Measurements from ENCODE around the gene ENTPD1. TPM values are rescaled to one million over a fixed set of nuclear protein-coding genes. Genes with fewer than 3 reads are reported as not detected.

Gene ENTPD1
- total and polyA plus RNA-seq, 10 of the 15 experiments (the other 5 are each of a cell fraction or from before 2014, with no cell fraction given) = 110 to 413 (median 161) TPM

- TF ChIP-seq CEBPZ (IDR thresholded peaks at IDR 0.05; ENCODE audit: low read depth, low read length) (no peak), BMI1 (IDR thresholded peaks at IDR 0.05; ENCODE audit: borderline replicate concordance) (no peak), PRDM15 (CRISPR knock-in tag; IDR thresholded peaks at IDR 0.05) (no peak), HDAC2 (IDR thresholded peaks at IDR 0.05) (no peak), PML (IDR thresholded peaks at IDR 0.05; ENCODE audit: low read length) (peak; percentile 75), PAX5 (IDR thresholded peaks at IDR 0.05; ENCODE audit: borderline replicate concordance, low read depth, low read length) (no peak), CHD1 (IDR thresholded peaks at IDR 0.05; ENCODE audit: low read depth, low read length) (peak; percentile 76; the same call in 1 of the 2 replicates), BCLAF1 (IDR thresholded peaks at IDR 0.05) (no peak), NR2C2 (IDR thresholded peaks at IDR 0.05; ENCODE audit: borderline replicate concordance, control insufficient read depth, insufficient read length, low read depth) (no peak), E2F4 (IDR thresholded peaks at IDR 0.05; ENCODE audit: low read depth, low read length) (no peak), NR2F1 (conservative IDR thresholded peaks at IDR 0.05) (no peak), MTA2 (IDR thresholded peaks at IDR 0.05; ENCODE audit: low read depth) (no peak), HDAC6 (IDR thresholded peaks at IDR 0.05; ENCODE audit: unreplicated experiment) (no peak), RAD51 (IDR thresholded peaks at IDR 0.05) (no peak), GATAD2B (conservative IDR thresholded peaks at IDR 0.05; ENCODE audit: low read depth) (0 out of 2 replicates have a peak, but pooled peaks have one; percentile 28), NFXL1 (IDR thresholded peaks at IDR 0.05; ENCODE audit: borderline replicate concordance) (no peak)
Measured at GRCh38 chr10:95756041-95756761, at the start of gene ENTPD1 (continued).
